Epithelial cell of esophagus (primary cell): ENCODE measurements around the gene PAPSS1.

ENCODE experiments used
- DNase-seq: peaks from one replicate; pipeline ENCODE4 v3.0.0; 2010; ENCODE audit warnings: low read depth
- H3K4me3 ChIP-seq: 2 replicates; pipeline ENCODE4 v1.5.1; 2011; ENCODE audit warnings: mild to moderate bottlenecking, low read length, control low read depth
- TF ChIP-seq, protein P1 (sequence below): IDR thresholded peaks from 2 replicates; pipeline ENCODE4 v1.5.1; 2011; ENCODE audit warnings: low read depth, mild to moderate bottlenecking, low read length, control low read depth, inconsistent platforms; ENCODE audit not compliant: insufficient read depth; ENCODE audit errors: missing control alignments

The PAPSS1 gene

DNA sequence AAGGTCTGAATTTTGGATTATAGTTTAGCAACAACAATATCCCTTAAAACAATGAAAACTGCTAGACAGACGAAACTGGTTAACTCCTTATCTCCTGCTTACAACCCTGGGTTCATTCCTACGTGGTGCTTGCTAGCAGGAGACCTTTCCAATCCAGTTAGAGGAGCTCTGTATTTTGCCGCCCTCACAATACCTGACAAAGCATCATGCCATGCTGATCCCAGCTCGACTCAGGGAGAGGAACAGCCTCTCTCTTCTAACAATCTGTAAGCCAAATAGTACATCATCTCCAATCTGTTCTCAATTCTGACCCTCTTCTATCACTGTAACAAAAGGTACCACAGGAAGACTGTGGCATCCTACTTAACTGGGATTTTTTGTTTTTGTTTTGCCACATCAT is 74.4 kb downstream of the PAPSS1 start:
- DNase-seq = no peak
- TF ChIP-seq, protein P1, sequence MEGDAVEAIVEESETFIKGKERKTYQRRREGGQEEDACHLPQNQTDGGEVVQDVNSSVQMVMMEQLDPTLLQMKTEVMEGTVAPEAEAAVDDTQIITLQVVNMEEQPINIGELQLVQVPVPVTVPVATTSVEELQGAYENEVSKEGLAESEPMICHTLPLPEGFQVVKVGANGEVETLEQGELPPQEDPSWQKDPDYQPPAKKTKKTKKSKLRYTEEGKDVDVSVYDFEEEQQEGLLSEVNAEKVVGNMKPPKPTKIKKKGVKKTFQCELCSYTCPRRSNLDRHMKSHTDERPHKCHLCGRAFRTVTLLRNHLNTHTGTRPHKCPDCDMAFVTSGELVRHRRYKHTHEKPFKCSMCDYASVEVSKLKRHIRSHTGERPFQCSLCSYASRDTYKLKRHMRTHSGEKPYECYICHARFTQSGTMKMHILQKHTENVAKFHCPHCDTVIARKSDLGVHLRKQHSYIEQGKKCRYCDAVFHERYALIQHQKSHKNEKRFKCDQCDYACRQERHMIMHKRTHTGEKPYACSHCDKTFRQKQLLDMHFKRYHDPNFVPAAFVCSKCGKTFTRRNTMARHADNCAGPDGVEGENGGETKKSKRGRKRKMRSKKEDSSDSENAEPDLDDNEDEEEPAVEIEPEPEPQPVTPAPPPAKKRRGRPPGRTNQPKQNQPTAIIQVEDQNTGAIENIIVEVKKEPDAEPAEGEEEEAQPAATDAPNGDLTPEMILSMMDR = no peak
- no peak overlapping the region for H3K4me3 ChIP-seq

DNA sequence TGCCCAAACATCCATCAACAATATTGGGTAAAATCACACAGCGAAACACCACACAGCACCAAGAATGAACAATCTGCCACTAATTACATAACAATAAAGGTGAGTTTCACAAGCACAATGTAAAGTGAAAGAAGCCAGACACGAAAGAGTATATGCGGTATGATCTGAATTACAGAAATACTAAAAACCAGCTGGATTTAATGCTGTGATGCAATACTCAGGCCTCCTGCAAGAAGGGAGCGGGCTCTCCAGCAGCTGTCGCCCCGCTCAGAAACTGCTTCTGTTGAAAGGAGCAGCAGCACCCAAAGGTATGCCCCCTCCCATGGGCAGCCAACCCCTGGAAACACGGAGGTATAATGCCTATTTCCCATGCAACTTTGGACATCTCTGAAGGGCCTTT is 77.0 kb downstream of the PAPSS1 start:
- no peak overlapping the region for H3K4me3 ChIP-seq
- no peak for DNase-seq
- TF ChIP-seq, protein P1 = no peak

DNA sequence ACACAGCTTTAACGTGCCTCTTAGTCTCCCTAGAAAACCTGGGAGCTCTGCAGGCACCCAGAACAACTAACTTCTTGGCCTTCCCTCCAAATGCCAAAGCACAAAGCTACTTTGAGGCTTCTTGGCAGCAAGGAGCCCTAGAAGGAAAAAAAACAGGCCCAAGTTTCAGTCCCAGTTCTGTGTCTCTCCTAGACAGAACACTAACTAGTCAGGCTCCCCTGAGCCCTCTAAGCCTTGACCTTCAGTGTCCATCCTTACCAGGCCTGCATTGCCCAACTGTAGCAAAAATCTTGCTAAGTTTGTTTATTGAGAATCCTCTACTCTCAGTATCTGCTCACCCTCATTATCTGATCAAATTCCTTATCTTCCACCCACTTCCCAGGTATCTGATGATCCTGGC is 79.2 kb downstream of the PAPSS1 start:
- TF ChIP-seq, protein P1 = no peak
- no peak overlapping the region for H3K4me3 ChIP-seq
- DNase-seq = no peak

DNA sequence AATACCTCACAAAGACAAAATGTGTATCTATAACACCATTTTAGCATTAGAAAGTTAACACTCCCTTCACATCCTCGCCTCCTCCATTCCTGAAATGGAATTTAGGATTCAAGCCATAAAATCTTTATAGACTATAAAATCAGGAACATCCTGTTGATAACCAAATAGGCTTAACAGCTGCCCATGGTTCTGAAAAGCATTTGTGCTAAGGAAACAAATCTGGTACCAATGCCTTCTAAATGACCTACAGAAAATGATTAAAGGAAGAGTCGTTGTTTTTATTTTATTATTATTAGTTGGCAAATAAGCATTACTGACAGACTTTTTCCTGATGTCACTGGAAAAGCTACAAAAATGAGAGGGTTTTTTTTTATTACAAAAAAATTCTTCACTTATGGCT is 79.8 kb downstream of the PAPSS1 start:
- DNase-seq = no peak
- no peak overlapping the region for H3K4me3 ChIP-seq
- TF ChIP-seq, protein P1 = no peak

DNA sequence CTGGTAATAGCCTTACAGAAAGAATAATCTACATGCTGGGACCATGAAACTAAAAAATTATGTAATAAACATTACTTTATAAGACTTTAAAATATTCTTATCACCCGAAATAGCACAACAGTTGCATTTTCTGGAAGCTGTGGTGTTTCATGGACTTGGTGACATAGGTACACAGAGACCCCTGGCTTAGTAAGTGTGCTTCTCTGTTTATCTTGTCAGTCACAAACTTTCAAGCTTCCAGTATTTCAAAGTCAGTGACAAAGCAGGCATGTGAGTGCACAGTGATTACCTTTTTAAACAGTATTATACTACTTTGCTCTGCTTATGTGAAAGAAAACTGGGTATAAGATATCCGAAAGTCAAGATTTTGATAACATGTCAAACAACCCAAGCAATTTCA is 84.3 kb downstream of the PAPSS1 start:
- TF ChIP-seq, protein P1 = no peak
- no peak overlapping the region for H3K4me3 ChIP-seq
- DNase-seq = no peak

DNA sequence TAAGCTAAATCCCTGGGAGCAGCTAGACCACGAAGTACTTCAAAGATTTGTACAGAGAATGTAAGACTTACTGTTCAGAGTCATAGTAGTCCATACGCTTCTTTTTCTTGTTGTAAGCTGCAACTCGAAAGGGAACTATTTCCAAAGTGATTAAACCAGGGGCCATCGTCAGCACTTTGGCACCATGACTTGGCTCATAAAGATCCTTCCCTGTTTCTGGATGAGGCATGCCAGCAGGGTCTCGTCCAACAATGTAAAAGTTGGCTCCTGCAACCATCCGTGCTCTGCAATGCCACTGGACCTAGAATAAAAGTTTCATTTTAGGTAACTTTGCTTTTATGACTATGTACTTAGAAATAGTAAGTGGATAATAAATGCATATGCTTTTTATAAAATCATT is 88.5 kb downstream of the PAPSS1 start:
- H3K4me3 ChIP-seq = no peak overlapping the region
- DNase-seq = no peak
- TF ChIP-seq, protein P1 = no peak

DNA sequence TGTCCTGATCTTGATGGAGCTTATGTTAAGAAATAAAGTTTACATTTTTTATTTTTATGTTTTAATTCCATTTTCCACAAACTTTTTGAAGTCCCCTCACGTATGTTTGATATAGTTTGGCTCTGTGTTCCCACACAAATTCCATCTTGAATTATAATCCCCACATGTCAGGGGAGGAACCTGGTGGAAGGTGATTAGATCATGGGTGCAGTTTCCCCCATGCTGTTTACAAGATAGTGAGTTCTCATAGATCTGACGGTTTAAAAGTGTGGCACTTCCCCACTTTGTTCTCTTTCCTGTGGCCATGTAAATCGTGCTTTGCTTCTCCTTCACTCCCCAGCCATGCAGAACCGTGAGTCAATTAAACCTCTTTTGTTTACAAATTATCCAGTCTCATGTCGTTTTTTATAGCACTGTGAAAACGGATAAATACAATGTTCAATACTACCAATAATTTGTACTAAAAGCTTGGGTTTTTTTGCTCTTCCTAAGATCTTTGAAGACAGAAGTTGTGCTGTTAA is 89.8 kb downstream of the PAPSS1 start:
- TF ChIP-seq, protein P1 = no peak
- no peak overlapping the region for H3K4me3 ChIP-seq
- no peak for DNase-seq
